ENCODE data around the gene NEU2. TPM values are rescaled to one million over a fixed set of nuclear protein-coding genes. Genes with fewer than 3 reads are reported as not detected.
"Not testable (repeated sequence)": the region's sequence is repeated elsewhere in the genome, so short reads cannot be mapped to it uniquely, and the experiment has no call there.

The NEU2 gene
- total RNA-seq, 1 donor from 2014 or later = not detected

- Histone ChIP-seq H3K27me3 (ENCODE audit: control insufficient read depth, insufficient read depth, low read length) (peaks cover 4% of the 10 kb centered on the region), H3K36me3 (ENCODE audit: control insufficient read depth, insufficient read depth, low read length) (no peaks in the 10 kb centered on the region), H3K4me3 (ENCODE audit: low read depth, low read length) (no peak overlapping the region)
- FAIRE-seq (no peak), DNase-seq (ENCODE audit: low read depth) (no peak)
- TF ChIP-seq CTCF (IDR thresholded peaks at IDR 0.05; ENCODE audit: insufficient read depth, low read length, severe bottlenecking) = no peak
Measured at GRCh38 chr2:233062946-233063268, 30.4 kb downstream of the NEU2 start.

- no peak overlapping the region for H3K4me3 ChIP-seq (ENCODE audit: low read depth, low read length)
- peaks cover 4% of the 10 kb centered on the region for H3K27me3 ChIP-seq (ENCODE audit: control insufficient read depth, insufficient read depth, low read length)
- FAIRE-seq (no peak), DNase-seq (ENCODE audit: low read depth) (no peak)
- no peak for TF ChIP-seq CTCF (IDR thresholded peaks at IDR 0.05; ENCODE audit: insufficient read depth, low read length, severe bottlenecking)
- no peaks in the 10 kb centered on the region for H3K36me3 ChIP-seq (ENCODE audit: control insufficient read depth, insufficient read depth, low read length)
Measured at GRCh38 chr2:233063269-233063975, 30.9 kb downstream of the NEU2 start.

GRCh38 chr2:233063976-233064411 is 31.5 kb downstream of the NEU2 start:
- TF ChIP-seq CTCF (IDR thresholded peaks at IDR 0.05; ENCODE audit: insufficient read depth, low read length, severe bottlenecking) = no peak
- H3K4me3 ChIP-seq (ENCODE audit: low read depth, low read length) = no peak overlapping the region
- peaks cover 6% of the 10 kb centered on the region for H3K27me3 ChIP-seq (ENCODE audit: control insufficient read depth, insufficient read depth, low read length)
- FAIRE-seq (no peak), DNase-seq (ENCODE audit: low read depth) (no peak)
- H3K36me3 ChIP-seq (ENCODE audit: control insufficient read depth, insufficient read depth, low read length) = no peaks in the 10 kb centered on the region

GRCh38 chr2:233064530-233065199 is 32.2 kb downstream of the NEU2 start:
- Histone ChIP-seq H3K27me3 (ENCODE audit: control insufficient read depth, insufficient read depth, low read length) (peaks cover 6% of the 10 kb centered on the region), H3K4me3 (ENCODE audit: low read depth, low read length) (no peak overlapping the region), H3K36me3 (ENCODE audit: control insufficient read depth, insufficient read depth, low read length) (no peaks in the 10 kb centered on the region)
- TF ChIP-seq CTCF (IDR thresholded peaks at IDR 0.05; ENCODE audit: insufficient read depth, low read length, severe bottlenecking) = no peak
- no peak for FAIRE-seq
- no peak for DNase-seq (ENCODE audit: low read depth)

- not testable (repeated sequence) for H3K27me3 ChIP-seq (ENCODE audit: control insufficient read depth, insufficient read depth, low read length); DNase-seq (ENCODE audit: low read depth); H3K36me3 ChIP-seq (ENCODE audit: control insufficient read depth, insufficient read depth, low read length); H3K4me3 ChIP-seq (ENCODE audit: low read depth, low read length); FAIRE-seq
Measured at GRCh38 chr2:233065200-233065589, 32.7 kb downstream of the NEU2 start.

GRCh38 chr2:233065954-233066470 is 33.5 kb downstream of the NEU2 start:
- no peaks in the 10 kb centered on the region for H3K36me3 ChIP-seq (ENCODE audit: control insufficient read depth, insufficient read depth, low read length)
- FAIRE-seq (peak; percentile 95), DNase-seq (ENCODE audit: low read depth) (no peak)

More at GRCh38 chr2:233065954-233066470, 33.5 kb downstream of the NEU2 start:
- TF ChIP-seq CTCF (IDR thresholded peaks at IDR 0.05; ENCODE audit: insufficient read depth, low read length, severe bottlenecking) = no peak
- Histone ChIP-seq H3K27me3 (ENCODE audit: control insufficient read depth, insufficient read depth, low read length) (peaks cover 6% of the 10 kb centered on the region), H3K4me3 (ENCODE audit: low read depth, low read length) (no peak overlapping the region)

Measured in bronchial epithelial cell (primary cell).